CD4-positive, alpha-beta memory T cell (primary cell): ENCODE results near the gene ADAMTS8. TPM values are rescaled to one million over a fixed set of nuclear protein-coding genes. Genes with fewer than 3 reads are reported as not detected.

Source experiments
- CTCF ChIA-PET: fragments of 350-600 bp; sonication (Branson Sonifier 250); formaldehyde crosslinking; loops from one replicate; lab custom pipeline; 2021; ENCODE audit warnings: inconsistent platforms; ENCODE audit not compliant: partially characterized antibody; lab: Charles Lee
- POLR2A ChIA-PET: fragments of 350-600 bp; sonication (Branson Sonifier 250); formaldehyde crosslinking; loops from one replicate; lab custom pipeline; 2021; ENCODE audit not compliant: partially characterized antibody; lab: Charles Lee
- DNase-seq, 5 donors: peaks; one replicate each; pipeline versions ENCODE4 v3.0.0 to v3.0.0-alpha.2; 2020 to 2022; ENCODE audit warnings: mixed read lengths in 1 of 5
- H3K27ac ChIP-seq: one replicate; pipeline ENCODE4 v1.7.0; 2013; ENCODE audit warnings: low read depth, low read length
- H3K27me3 ChIP-seq: 2 replicates; pipeline ENCODE4 v1.7.0; 2013; ENCODE audit warnings: mild to moderate bottlenecking, low read length, moderate library complexity; ENCODE audit not compliant: insufficient read depth
- H3K36me3 ChIP-seq: 2 replicates; pipeline ENCODE4 v1.7.0; 2013; ENCODE audit warnings: mild to moderate bottlenecking, low read length, moderate library complexity; ENCODE audit not compliant: insufficient read depth
- H3K4me1 ChIP-seq: 2 replicates; pipeline ENCODE4 v1.7.0; 2013; ENCODE audit warnings: mild to moderate bottlenecking, low read length, moderate library complexity; ENCODE audit not compliant: insufficient read depth
- H3K4me3 ChIP-seq, 2 donors: one replicate each; pipeline ENCODE4 v1.7.0; 2013; ENCODE audit warnings: low read length in 2 of 2, mild to moderate bottlenecking in 1 of 2
- H3K9me3 ChIP-seq, 2 donors: one replicate each; pipeline ENCODE4 v1.7.0; 2013; ENCODE audit warnings: low read length in 2 of 2, control low read depth in 1 of 2; ENCODE audit not compliant: control insufficient read depth in 1 of 2
- H3K27ac Mint-ChIP-seq, 7 donors: one replicate each; pipeline ENCODE4 v1.8.0; 2020 to 2021; ENCODE audit warnings: mixed read lengths in 7 of 7, mild to moderate bottlenecking in 6 of 7, inconsistent platforms in 3 of 7, moderate library complexity in 3 of 7
- H3K27me3 Mint-ChIP-seq, 2 donors: one replicate each; pipeline ENCODE4 v1.8.0; 2020 to 2021; ENCODE audit warnings: mixed read lengths in 2 of 2
- H3K36me3 Mint-ChIP-seq, 2 donors: one replicate each; pipeline ENCODE4 v1.8.0; 2020 to 2021; ENCODE audit warnings: mixed read lengths in 2 of 2, inconsistent platforms in 1 of 2, mild to moderate bottlenecking in 1 of 2
- H3K4me1 Mint-ChIP-seq, 4 donors: one replicate each; pipeline ENCODE4 v1.8.0; 2020 to 2021; ENCODE audit warnings: mixed read lengths in 4 of 4, mild to moderate bottlenecking in 1 of 4
- H3K4me3 Mint-ChIP-seq, 8 donors: one replicate each; pipeline ENCODE4 v1.8.0; 2020 to 2021; ENCODE audit warnings: mixed read lengths in 8 of 8, mild to moderate bottlenecking in 7 of 8, moderate library complexity in 6 of 8, inconsistent platforms in 3 of 8
- H3K9me3 Mint-ChIP-seq, 8 donors: one replicate each; pipeline ENCODE4 v1.8.0; 2020 to 2021; ENCODE audit warnings: mixed read lengths in 8 of 8, mild to moderate bottlenecking in 5 of 8, inconsistent platforms in 3 of 8, moderate library complexity in 1 of 8
- intact Hi-C: fragments of 100-400 bp; cut with micrococcal nuclease; formaldehyde crosslinking; loops from one replicate; pipeline ENCODE4 v1.15.1; 2023
- polyA plus RNA-seq, 2 donors: library from polyadenylated mRNA; unstranded; fragments of 300-500 nt; fragmentation: Illumina TruSeq; gene quantifications; one replicate each; pipeline ENCODE4 v1.2.3, GENCODE V29; 2021
- total RNA-seq, 2 experiments: library from RNA; stranded (reverse); gene quantifications; one replicate each; pipeline ENCODE4 v1.2.3, GENCODE V29; 2021

The ADAMTS8 gene
- total and polyA plus RNA-seq, 4 experiments from 2014 or later, result not detected

DNA sequence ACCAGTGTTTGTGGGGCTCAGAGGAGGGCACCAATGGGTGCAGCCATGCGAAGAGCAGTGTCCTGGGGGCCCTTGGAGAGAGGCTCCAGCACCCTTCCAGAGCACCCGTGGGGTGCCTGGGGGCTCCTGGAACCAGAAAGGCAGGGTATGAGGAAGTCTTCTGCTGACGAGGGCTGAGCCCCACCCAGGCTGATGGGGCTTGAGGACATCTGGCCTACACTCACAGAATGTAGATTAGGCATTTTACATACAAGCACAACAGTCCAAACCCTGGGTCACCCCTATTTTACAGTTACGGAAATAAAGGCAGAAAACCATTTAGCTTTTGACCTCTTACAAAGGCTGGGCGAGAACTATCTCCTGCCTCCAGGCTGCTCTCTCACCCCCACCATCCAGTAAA lies 47.6 kb downstream of the ADAMTS8 start:
- Mint-ChIP-seq H3K36me3 (no peaks in the 10 kb centered on the region), H3K27me3 (no peaks in the 10 kb centered on the region), H3K4me3 (no peak overlapping the region), H3K9me3 (no peaks in the 10 kb centered on the region), H3K27ac (no peak overlapping the region), H3K4me1 (no peaks in the 10 kb centered on the region)
- Histone ChIP-seq H3K9me3 (no peaks in the 10 kb centered on the region), H3K36me3 (no peaks in the 10 kb centered on the region), H3K4me3 (no peak overlapping the region), H3K4me1 (no peaks in the 10 kb centered on the region), H3K27ac (no peak overlapping the region), H3K27me3 (no peaks in the 10 kb centered on the region)
- DNase-seq, result no peak
- intact Hi-C loops, result no loop called here
- CTCF ChIA-PET, result no interaction called here
- POLR2A ChIA-PET, result no interaction called here

DNA sequence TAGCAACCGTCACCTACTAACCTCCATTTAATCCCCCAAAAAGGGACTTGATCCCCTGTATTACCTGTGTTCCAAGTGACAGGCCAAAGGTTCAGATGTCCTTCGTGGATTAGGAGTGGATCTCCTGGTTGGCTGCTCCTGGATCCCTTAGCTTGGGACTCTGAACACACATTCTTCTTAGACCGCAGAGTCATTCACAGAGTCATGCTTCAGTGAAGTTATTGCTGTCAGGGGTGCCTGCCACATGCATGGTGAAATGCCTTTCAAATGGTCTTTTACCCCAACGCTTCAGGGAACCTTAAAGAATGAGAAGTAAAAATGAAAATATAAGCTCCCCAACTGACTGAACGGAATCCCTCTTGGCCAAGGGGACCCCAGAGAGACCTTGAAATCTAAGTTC lies 49.1 kb downstream of the ADAMTS8 start:
- POLR2A ChIA-PET, result no interaction called here

DNA sequence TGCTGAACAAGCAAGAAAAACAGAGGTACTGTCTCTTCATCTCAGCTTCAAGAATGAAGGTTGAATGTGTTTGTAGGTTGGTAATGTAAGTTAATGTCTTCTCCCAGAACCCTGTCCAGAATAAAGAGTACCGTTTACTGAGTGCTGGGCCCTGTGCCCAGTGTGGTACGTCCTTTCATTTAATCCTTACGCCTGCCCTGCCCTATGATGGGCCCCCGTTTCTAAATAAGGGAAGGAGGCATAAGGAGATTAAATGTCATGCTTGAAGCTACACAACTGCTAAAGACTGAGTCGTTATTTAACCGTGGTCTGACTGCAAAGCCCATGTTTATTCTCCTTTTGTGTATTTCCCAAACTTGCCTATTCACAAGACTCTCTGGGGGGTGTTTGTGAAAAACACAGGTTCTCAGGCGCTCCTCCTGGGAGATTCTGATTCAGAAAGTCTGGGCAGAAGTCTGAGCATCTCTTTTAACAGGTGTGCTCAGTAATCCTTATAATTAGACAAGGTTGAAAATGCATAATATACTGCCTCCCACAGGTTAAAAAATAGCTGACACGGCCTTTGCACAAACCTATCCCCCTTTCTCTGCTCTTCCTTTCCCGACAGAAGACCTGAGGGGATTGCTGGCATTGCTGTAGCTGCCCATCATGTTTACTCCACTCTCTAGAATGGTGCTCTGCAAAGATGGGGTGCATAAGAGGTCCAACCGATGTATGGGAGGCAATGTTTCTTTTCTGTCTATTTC lies 57.4 kb downstream of the ADAMTS8 start:
- no peaks in the 10 kb centered on the region for H3K36me3 ChIP-seq
- no peak overlapping the region for H3K4me3 ChIP-seq
- ChIA-PET CTCF (interaction anchor here (0.6 to 5.0 kb wide), 2 partner anchors 158 to 1285 kb away, joined by 3 to 34 read pairs; no protein-coding TSS in a partner anchor), POLR2A (no interaction called here)
- H3K27ac ChIP-seq, result no peak overlapping the region
- no peaks in the 10 kb centered on the region for H3K4me1 Mint-ChIP-seq
- peak in 2 of 5 donors; percentile 2 to 4 for DNase-seq
- H3K4me3 Mint-ChIP-seq, result no peak overlapping the region
- no peaks in the 10 kb centered on the region for H3K9me3 Mint-ChIP-seq
- H3K27me3 ChIP-seq, result no peaks in the 10 kb centered on the region
- H3K9me3 ChIP-seq, result no peaks in the 10 kb centered on the region
- H3K36me3 Mint-ChIP-seq, result peaks cover 0 to 1% of the 10 kb centered on the region in 2 donors
- H3K27ac Mint-ChIP-seq, result no peak overlapping the region
- no peaks in the 10 kb centered on the region for H3K4me1 ChIP-seq
- intact Hi-C loops, result loop anchor here (1.0 kb wide), 1 partner anchor 158 kb away; no protein-coding TSS in a partner anchor
- H3K27me3 Mint-ChIP-seq, result peaks cover 1 to 2% of the 10 kb centered on the region in 2 donors

More for the DNA sequence above, 49.1 kb downstream of the ADAMTS8 start:
- H3K27me3 Mint-ChIP-seq, result peaks cover 0 to 1% of the 10 kb centered on the region in 2 donors
- Histone ChIP-seq H3K36me3 (no peaks in the 10 kb centered on the region), H3K9me3 (no peaks in the 10 kb centered on the region), H3K27ac (no peak overlapping the region), H3K27me3 (no peaks in the 10 kb centered on the region), H3K4me1 (no peaks in the 10 kb centered on the region), H3K4me3 (no peak overlapping the region)
- H3K27ac Mint-ChIP-seq, result no peak overlapping the region
- intact Hi-C loops, result no loop called here
- no peaks in the 10 kb centered on the region for H3K4me1 Mint-ChIP-seq
- no peak for DNase-seq
- CTCF ChIA-PET, result no interaction called here
- H3K4me3 Mint-ChIP-seq, result no peak overlapping the region
- H3K36me3 Mint-ChIP-seq, result no peaks in the 10 kb centered on the region
- no peaks in the 10 kb centered on the region for H3K9me3 Mint-ChIP-seq

DNA sequence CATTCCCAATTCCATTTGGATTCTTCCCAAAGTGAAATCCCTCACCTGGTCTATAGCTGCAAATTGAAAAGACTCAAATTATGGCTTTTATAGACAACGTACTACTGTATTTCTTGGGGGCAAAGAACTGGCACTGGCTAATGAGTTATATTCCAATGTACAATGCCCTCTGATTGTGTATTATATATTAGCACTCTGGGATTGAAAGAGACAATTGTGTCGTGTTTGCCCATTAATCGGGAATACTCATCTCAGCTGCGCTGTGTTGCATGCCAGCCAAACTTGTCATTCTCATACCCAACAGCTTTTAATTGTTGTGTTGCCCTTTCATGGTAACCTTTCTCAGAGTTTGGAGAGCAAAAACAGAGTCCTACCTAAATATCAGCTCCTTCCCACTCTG lies 58.7 kb downstream of the ADAMTS8 start:
- Mint-ChIP-seq H3K9me3 (no peaks in the 10 kb centered on the region), H3K36me3 (peaks cover 0 to 7% of the 10 kb centered on the region in 2 donors), H3K27ac (no peak overlapping the region), H3K4me1 (no peaks in the 10 kb centered on the region), H3K27me3 (peaks cover 2% of the 10 kb centered on the region in 2 donors), H3K4me3 (no peak overlapping the region)
- intact Hi-C loops, result no loop called here
- no peaks in the 10 kb centered on the region for H3K36me3 ChIP-seq
- no peaks in the 10 kb centered on the region for H3K9me3 ChIP-seq
- no peak overlapping the region for H3K4me3 ChIP-seq
- POLR2A ChIA-PET, result no interaction called here
- CTCF ChIA-PET, result interaction anchor here (0.9 to 5.0 kb wide), 3 partner anchors 152 to 492 kb away, joined by 3 to 34 read pairs (median 3); no protein-coding TSS in a partner anchor
- DNase-seq, result no peak
- H3K4me1 ChIP-seq, result no peaks in the 10 kb centered on the region
- H3K27me3 ChIP-seq, result no peaks in the 10 kb centered on the region
- no peak overlapping the region for H3K27ac ChIP-seq

DNA sequence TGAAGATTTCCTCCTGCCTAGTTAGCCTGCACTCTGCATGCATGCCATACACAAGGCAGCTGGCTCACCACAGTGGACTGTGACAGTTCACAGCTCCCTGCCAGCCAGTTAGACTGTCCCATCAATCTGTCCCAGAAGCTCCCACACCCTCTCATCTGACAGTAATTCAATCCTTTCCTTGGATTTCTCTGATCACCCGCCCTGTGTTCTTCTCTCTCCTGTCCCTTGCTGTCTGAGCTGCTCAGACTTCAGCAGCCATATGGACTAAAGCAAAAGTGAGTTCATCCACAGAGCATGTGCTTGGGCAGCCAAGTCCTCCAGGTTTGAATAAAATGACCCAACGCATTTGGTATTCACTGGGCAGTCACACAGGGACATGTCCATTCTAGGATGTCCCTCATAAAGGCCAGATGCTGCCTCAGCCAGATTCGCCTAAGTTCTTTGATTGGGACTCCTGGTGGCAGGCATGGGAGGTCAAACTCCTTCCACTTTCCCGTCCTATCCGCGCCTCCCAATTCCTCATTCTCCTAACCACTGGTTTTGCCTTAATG lies 59.2 kb downstream of the ADAMTS8 start:
- no peak for DNase-seq
- ChIA-PET POLR2A (no interaction called here), CTCF (interaction anchor here (0.9 to 5.0 kb wide), 2 partner anchors 152 to 157 kb away, joined by 3 to 34 read pairs; no protein-coding TSS in a partner anchor)
- no peaks in the 10 kb centered on the region for H3K9me3 ChIP-seq
- H3K36me3 ChIP-seq, result no peaks in the 10 kb centered on the region
- no peak overlapping the region for H3K27ac ChIP-seq
- Mint-ChIP-seq H3K4me3 (no peak overlapping the region), H3K36me3 (peaks cover 0 to 7% of the 10 kb centered on the region in 2 donors), H3K4me1 (no peaks in the 10 kb centered on the region), H3K9me3 (no peaks in the 10 kb centered on the region), H3K27ac (no peak overlapping the region), H3K27me3 (peaks cover 2% of the 10 kb centered on the region in 2 donors)
- H3K4me1 ChIP-seq, result no peaks in the 10 kb centered on the region
- no peaks in the 10 kb centered on the region for H3K27me3 ChIP-seq
- H3K4me3 ChIP-seq, result no peak overlapping the region
- intact Hi-C loops, result no loop called here

DNA sequence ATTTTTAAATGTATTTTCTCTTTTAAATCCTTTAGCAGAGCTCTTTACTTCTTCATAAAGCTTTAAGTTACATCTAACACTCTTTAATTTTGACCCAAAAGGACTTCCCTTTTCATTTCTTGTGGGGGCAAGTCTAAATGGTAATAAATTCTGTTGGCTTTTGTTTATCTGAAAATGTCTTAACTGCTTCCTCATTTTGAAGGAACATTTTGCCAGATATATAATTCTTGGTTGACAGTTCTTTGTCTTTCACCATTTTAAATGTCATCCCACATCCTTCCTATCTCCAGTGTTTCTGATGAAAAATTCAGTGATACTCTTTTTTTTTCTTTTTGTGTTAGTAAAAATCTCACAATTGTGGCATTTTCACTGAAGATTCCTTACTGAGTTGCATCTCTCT lies 69.0 kb downstream of the ADAMTS8 start:
- ChIA-PET POLR2A (no interaction called here), CTCF (no interaction called here)
- Mint-ChIP-seq H3K36me3 (peaks cover 12 to 31% of the 10 kb centered on the region in 2 donors), H3K4me1 (no peaks in the 10 kb centered on the region), H3K9me3 (peaks cover 0 to 44% (median 29%) of the 10 kb centered on the region in 8 donors), H3K27me3 (no peaks in the 10 kb centered on the region), H3K27ac (no peak overlapping the region), H3K4me3 (no peak overlapping the region)
- Histone ChIP-seq H3K27me3 (no peaks in the 10 kb centered on the region), H3K9me3 (no peaks in the 10 kb centered on the region), H3K4me1 (no peaks in the 10 kb centered on the region), H3K36me3 (no peaks in the 10 kb centered on the region), H3K4me3 (no peak overlapping the region), H3K27ac (no peak overlapping the region)
- DNase-seq, result no peak
- intact Hi-C loops, result no loop called here

DNA sequence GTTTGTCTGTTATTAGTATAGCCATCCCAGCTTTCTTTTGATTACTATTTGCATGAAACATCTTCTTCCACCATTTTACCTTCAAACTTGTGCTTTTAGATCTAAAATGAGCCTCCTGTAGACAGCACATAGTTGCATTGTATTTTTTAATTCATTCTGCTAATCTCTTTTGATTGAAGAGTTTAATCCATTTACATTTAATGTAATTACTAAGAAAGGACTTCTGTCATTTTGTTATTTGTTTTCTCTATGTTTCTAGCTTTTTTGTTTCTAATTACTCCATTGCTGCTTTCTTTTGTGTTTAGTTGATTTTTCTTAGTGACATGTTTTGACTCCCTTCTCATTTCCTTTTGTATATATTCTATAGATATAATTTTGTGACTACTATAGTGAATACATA lies 70.0 kb downstream of the ADAMTS8 start:
- peaks cover 12 to 28% of the 10 kb centered on the region in 2 donors for H3K36me3 Mint-ChIP-seq
- H3K4me1 ChIP-seq, result no peaks in the 10 kb centered on the region
- H3K4me3 ChIP-seq, result no peak overlapping the region
- H3K27me3 ChIP-seq, result no peaks in the 10 kb centered on the region
- DNase-seq, result no peak
- no peak overlapping the region for H3K27ac ChIP-seq
- CTCF ChIA-PET, result no interaction called here
- POLR2A ChIA-PET, result no interaction called here
- H3K27ac Mint-ChIP-seq, result no peak overlapping the region
- peaks cover 0 to 44% (median 29%) of the 10 kb centered on the region in 8 donors for H3K9me3 Mint-ChIP-seq
- H3K4me3 Mint-ChIP-seq, result no peak overlapping the region
- intact Hi-C loops, result no loop called here
- H3K36me3 ChIP-seq, result no peaks in the 10 kb centered on the region
- H3K9me3 ChIP-seq, result no peaks in the 10 kb centered on the region
- no peaks in the 10 kb centered on the region for H3K27me3 Mint-ChIP-seq
- no peaks in the 10 kb centered on the region for H3K4me1 Mint-ChIP-seq
